Natural killer cell (primary cell): ENCODE data around the gene SORCS2. TPM values are rescaled to one million over a fixed set of nuclear protein-coding genes. Genes with fewer than 3 reads are reported as not detected.

Experiments
- ATAC-seq, 3 donors: fragments of 150-1000 bp in 2 of 3; fragments of 200-7000 bp in 1 of 3; cut with Tn5 transposase; 1 replicate in 1 of 3; 2 replicates in 2 of 3; pipeline ENCODE4 v1.10.0; 2021; ENCODE audit warnings: mild to moderate bottlenecking in 2 of 3, moderate library complexity in 2 of 3
- DNase-seq, 2 donors: peaks; one replicate each; pipeline versions ENCODE4 v3.0.0 to v3.0.0-alpha.2; 2013 to 2021; ENCODE audit warnings: mixed read lengths in 1 of 2
- H3K27ac ChIP-seq: one replicate; pipeline ENCODE4 v1.5.1; 2013; ENCODE audit warnings: mild to moderate bottlenecking, low read length
- H3K27me3 ChIP-seq: one replicate; pipeline ENCODE4 v1.6.1; 2013; ENCODE audit warnings: low read length; ENCODE audit not compliant: control insufficient read depth, insufficient read depth
- H3K36me3 ChIP-seq: one replicate; pipeline ENCODE4 v1.6.1; 2013; ENCODE audit warnings: low read length; ENCODE audit not compliant: control insufficient read depth, insufficient read depth
- H3K4me1 ChIP-seq: one replicate; pipeline ENCODE4 v1.6.1; 2013; ENCODE audit warnings: low read length; ENCODE audit not compliant: control insufficient read depth, insufficient read depth
- H3K4me3 ChIP-seq: one replicate; pipeline ENCODE4 v1.5.1; 2013; ENCODE audit warnings: low read length
- H3K9me3 ChIP-seq: one replicate; pipeline ENCODE4 v1.6.1; 2013; ENCODE audit warnings: low read length; ENCODE audit not compliant: control insufficient read depth, insufficient read depth
- H3K27ac Mint-ChIP-seq, 2 donors: one replicate each; pipeline ENCODE4 v1.8.0; 2022; ENCODE audit warnings: mild to moderate bottlenecking in 2 of 2, mixed read lengths in 2 of 2, moderate library complexity in 1 of 2
- H3K27me3 Mint-ChIP-seq, 2 donors: one replicate each; pipeline ENCODE4 v1.8.0; 2022; ENCODE audit warnings: low read depth in 2 of 2, mixed read lengths in 2 of 2
- H3K36me3 Mint-ChIP-seq: one replicate; pipeline ENCODE4 v1.8.0; 2022; ENCODE audit warnings: mixed read lengths
- H3K4me1 Mint-ChIP-seq, 2 donors: one replicate each; pipeline ENCODE4 v1.8.0; 2022; ENCODE audit warnings: mixed read lengths in 2 of 2
- H3K4me3 Mint-ChIP-seq: one replicate; pipeline ENCODE4 v1.8.0; 2022; ENCODE audit warnings: mild to moderate bottlenecking, moderate library complexity, mixed read lengths
- H3K9me3 Mint-ChIP-seq, 2 donors: one replicate each; pipeline ENCODE4 v1.8.0; 2022; ENCODE audit warnings: mixed read lengths in 2 of 2
- CTCF ChIP-seq: fragments of 200-600 bp; IDR thresholded peaks from one replicate; pipeline ENCODE4 v1.8.0; 2022; ENCODE audit warnings: antibody characterized with exemption
- WGBS: methylation state at CpG from one replicate; pipeline ENCODE4 v1.1.7; 2013; ENCODE audit warnings: missing lambda C conversion rate; ENCODE audit not compliant: insufficient coverage; 5-methylcytosine and 5-hydroxymethylcytosine counted together
- intact Hi-C: fragments of 100-400 bp; cut with micrococcal nuclease; formaldehyde crosslinking; loops from one replicate; pipeline ENCODE4 v1.14.2; 2022
- total RNA-seq, 4 donors: library from RNA; stranded (reverse); fragments of 120-200 nt in 1 of 4; gene quantifications; one replicate each; pipeline versions ENCODE4 v1.2.3 to v1.2.4, GENCODE V29; 2013 to 2022

SORCS2 gene
- total RNA-seq, 3 donors from 2014 or later (not counting 1 experiment from before 2014, with no cell fraction given), result 1.2 to 2.5 (median 1.4) TPM

GRCh38 chr4:7165874-7166201 is 26.5 kb upstream of the SORCS2 start:
- H3K9me3 Mint-ChIP-seq, result no peaks in the 10 kb centered on the region
- H3K27me3 Mint-ChIP-seq, result peaks cover 0 to 6% of the 10 kb centered on the region in 2 donors
- WGBS, result 83% methylated on average over 9 of the region's 9 CpGs
- no peak for TF ChIP-seq CTCF
- Histone ChIP-seq H3K4me3 (no peak overlapping the region), H3K4me1 (peaks cover 21% of the 10 kb centered on the region), H3K27ac (no peak overlapping the region), H3K9me3 (no peaks in the 10 kb centered on the region), H3K27me3 (no peaks in the 10 kb centered on the region), H3K36me3 (no peaks in the 10 kb centered on the region)
- intact Hi-C loops, result no loop called here
- H3K4me3 Mint-ChIP-seq, result no peak overlapping the region
- peaks cover 33 to 34% of the 10 kb centered on the region in 2 donors for H3K4me1 Mint-ChIP-seq
- no peak for ATAC-seq
- DNase-seq, result no peak
- no peak overlapping the region for H3K27ac Mint-ChIP-seq
- H3K36me3 Mint-ChIP-seq, result no peaks in the 10 kb centered on the region

- no peak for TF ChIP-seq CTCF
These were observed 26.1 kb upstream of the SORCS2 start for GRCh38 chr4:7166237-7166636.

GRCh38 chr4:7166981-7167700 is 25.2 kb upstream of the SORCS2 start:
- no peak for ATAC-seq

More at GRCh38 chr4:7166237-7166636, 26.1 kb upstream of the SORCS2 start:
- H3K4me3 ChIP-seq, result no peak overlapping the region
- Mint-ChIP-seq H3K4me3 (no peak overlapping the region), H3K9me3 (no peaks in the 10 kb centered on the region), H3K27me3 (peaks cover 0 to 6% of the 10 kb centered on the region in 2 donors), H3K27ac (no peak overlapping the region), H3K4me1 (peaks cover 33 to 38% of the 10 kb centered on the region in 2 donors), H3K36me3 (no peaks in the 10 kb centered on the region)
- ATAC-seq (no peak), DNase-seq (no peak)
- peaks cover 21% of the 10 kb centered on the region for H3K4me1 ChIP-seq
- no peaks in the 10 kb centered on the region for H3K9me3 ChIP-seq
- no peaks in the 10 kb centered on the region for H3K36me3 ChIP-seq
- WGBS, result 89% methylated on average over 3 of the region's 3 CpGs
- no peak overlapping the region for H3K27ac ChIP-seq
- H3K27me3 ChIP-seq, result no peaks in the 10 kb centered on the region
- intact Hi-C loops, result no loop called here

More at GRCh38 chr4:7166981-7167700, 25.2 kb upstream of the SORCS2 start:
- Histone ChIP-seq H3K9me3 (no peaks in the 10 kb centered on the region), H3K4me1 (peaks cover 21% of the 10 kb centered on the region), H3K4me3 (no peak overlapping the region), H3K27me3 (no peaks in the 10 kb centered on the region), H3K36me3 (no peaks in the 10 kb centered on the region), H3K27ac (no peak overlapping the region)
- peaks cover 0 to 6% of the 10 kb centered on the region in 2 donors for H3K27me3 Mint-ChIP-seq
- intact Hi-C loops, result no loop called here
- peaks cover 33 to 45% of the 10 kb centered on the region in 2 donors for H3K4me1 Mint-ChIP-seq
- no peaks in the 10 kb centered on the region for H3K9me3 Mint-ChIP-seq
- H3K4me3 Mint-ChIP-seq, result no peak overlapping the region
- no peaks in the 10 kb centered on the region for H3K36me3 Mint-ChIP-seq
- 78% methylated on average over 17 of the region's 17 CpGs for WGBS
- H3K27ac Mint-ChIP-seq, result no peak overlapping the region
- TF ChIP-seq CTCF, result no peak
- no peak for DNase-seq
